A673 (cell line): Measurements from ENCODE around the gene DKK2. TPM values are rescaled to one million over a fixed set of nuclear protein-coding genes. Genes with fewer than 3 reads are reported as not detected.

Experiments used
- BruUV-seq: library from RNA; stranded (reverse); fragments of 400-500 nt; replicated peaks from 2 replicates; lab custom pipeline; 2021; lab: Mats Ljungman, UMichigan
- CTCF ChIA-PET: fragments of 300-600 bp; sonication (Branson Sonifier 250); formaldehyde crosslinking; loops from one replicate; lab custom pipeline; 2022; ENCODE audit warnings: antibody characterized with exemption; lab: Charles Lee
- POLR2A ChIA-PET: fragments of 300-600 bp; sonication (Branson Sonifier 250); formaldehyde crosslinking; loops from one replicate; lab custom pipeline; 2022; ENCODE audit warnings: antibody characterized with exemption; ENCODE audit not compliant: low non-redundant PET; lab: Charles Lee
- DNase-seq: peaks from one replicate; pipeline ENCODE4 v3.0.0-alpha.2; 2015; ENCODE audit warnings: low spot score
- H3K27ac ChIP-seq: fragments of 200-600 bp; sonication (generic); 2 replicates; pipeline ENCODE4 v1.5.1; 2016; ENCODE audit warnings: mixed run types, low read depth, mild to moderate bottlenecking, mixed read lengths, antibody characterized with exemption, low read length; ENCODE audit not compliant: poor library complexity, severe bottlenecking
- H3K27me3 ChIP-seq: fragments of 200-600 bp; sonication (generic); replicated peaks from 2 replicates; pipeline ENCODE4 v1.6.1; 2017; ENCODE audit warnings: mixed run types, low read depth, mild to moderate bottlenecking, mixed read lengths, antibody characterized with exemption, low read length; ENCODE audit not compliant: insufficient read depth, poor library complexity
- H3K36me3 ChIP-seq: fragments of 200-600 bp; sonication (generic); 2 replicates; pipeline ENCODE4 v1.6.1; 2016; ENCODE audit warnings: mixed run types, mild to moderate bottlenecking, mixed read lengths, antibody characterized with exemption, low read length; ENCODE audit not compliant: insufficient read depth, poor library complexity, severe bottlenecking
- H3K4me1 ChIP-seq: fragments of 200-600 bp; sonication (generic); 2 replicates; pipeline ENCODE4 v1.6.1; 2017; ENCODE audit warnings: mixed run types, mild to moderate bottlenecking, mixed read lengths, antibody characterized with exemption, low read length; ENCODE audit not compliant: insufficient read depth, poor library complexity, severe bottlenecking
- H3K4me3 ChIP-seq: fragments of 200-600 bp; sonication (generic); 2 replicates; pipeline ENCODE4 v1.5.1; 2016; ENCODE audit warnings: low read depth, mixed run types, mild to moderate bottlenecking, mixed read lengths, low read length; ENCODE audit not compliant: poor library complexity, severe bottlenecking
- H3K9me3 ChIP-seq: fragments of 200-600 bp; sonication (generic); 2 replicates; pipeline ENCODE4 v1.6.1; 2016; ENCODE audit warnings: mixed run types, low read depth, mild to moderate bottlenecking, mixed read lengths, antibody characterized with exemption, low read length; ENCODE audit not compliant: poor library complexity, severe bottlenecking
- CTCF ChIP-seq: fragments of 300-800, 200-600 bp; sonication (generic); conservative IDR thresholded peaks from 2 replicates; pipeline ENCODE4 v1.5.1; 2017; ENCODE audit warnings: low read depth, mild to moderate bottlenecking, antibody characterized with exemption, low read length, moderate library complexity, mixed read lengths
- EZH2 ChIP-seq: fragments of 200-600 bp; sonication (generic); IDR thresholded peaks from 2 replicates; pipeline ENCODE4 v1.6.1; 2017; ENCODE audit warnings: borderline replicate concordance, low read depth, mild to moderate bottlenecking, mixed read lengths, antibody characterized with exemption, low read length; ENCODE audit not compliant: poor library complexity, severe bottlenecking
- intact Hi-C: fragments of 100-400 bp; cut with micrococcal nuclease; formaldehyde crosslinking; loops from one replicate; pipeline ENCODE4 v1.10.0; 2022; ENCODE audit not compliant: unreplicated experiment
- total RNA-seq: library from RNA; stranded (reverse); gene quantifications from 2 replicates; pipeline ENCODE4 v1.2.3, GENCODE V29; 2021

The DKK2 gene
- total RNA-seq, 1 experiment from 2014 or later, result 99.3 TPM

- DNase-seq, result no peak
- Histone ChIP-seq H3K4me3 (no peak overlapping the region), H3K27ac (no peak overlapping the region), H3K27me3 (no peaks in the 10 kb centered on the region), H3K36me3 (no peaks in the 10 kb centered on the region), H3K9me3 (no peaks in the 10 kb centered on the region), H3K4me1 (no peaks in the 10 kb centered on the region)
- intact Hi-C loops, result no loop called here
- BruUV-seq, result no TSS peak
- ChIA-PET CTCF (no interaction called here), POLR2A (no interaction called here)
- no peak for TF ChIP-seq CTCF
- TF ChIP-seq EZH2, result no peak
Measured at GRCh38 chr4:106893903-106894302, 142.2 kb downstream of the DKK2 start.

DNA sequence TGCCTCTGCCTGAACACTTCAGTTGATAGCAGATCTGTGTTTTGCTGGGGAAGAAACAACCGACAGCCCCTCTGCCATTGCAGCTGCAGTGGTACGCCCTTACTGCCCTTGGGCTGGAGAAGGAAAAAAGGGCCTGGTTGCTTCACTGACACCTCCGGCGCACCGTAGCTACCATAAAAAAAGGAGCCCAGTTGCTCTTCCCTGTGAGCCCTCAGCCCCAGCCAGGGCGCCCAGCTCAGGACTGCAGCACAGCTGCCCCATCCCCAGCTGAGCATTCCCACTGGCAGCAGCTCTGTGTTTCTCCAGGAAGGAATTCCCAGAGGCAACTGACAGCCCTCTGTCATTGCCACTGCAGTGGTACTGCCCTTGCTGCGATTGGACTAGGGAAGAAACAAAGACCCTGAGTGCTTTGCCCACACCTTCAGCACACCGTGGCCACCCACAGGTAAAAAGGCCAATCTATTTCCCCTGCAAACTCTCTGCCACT, 142.7 kb downstream of the DKK2 start:
- no peak overlapping the region for H3K27ac ChIP-seq
- H3K4me1 ChIP-seq, result no peaks in the 10 kb centered on the region
- no peaks in the 10 kb centered on the region for H3K27me3 ChIP-seq
- H3K9me3 ChIP-seq, result no peaks in the 10 kb centered on the region
- BruUV-seq, result no TSS peak
- H3K36me3 ChIP-seq, result no peaks in the 10 kb centered on the region
- no peak overlapping the region for H3K4me3 ChIP-seq
- intact Hi-C loops, result no loop called here
- ChIA-PET POLR2A (no interaction called here), CTCF (interaction anchor here (0.7 kb wide), 1 partner anchor 628 kb away, joined by 3 read pairs; no protein-coding TSS in a partner anchor)
- no peak for DNase-seq
- TF ChIP-seq CTCF (no peak), EZH2 (no peak)

DNA sequence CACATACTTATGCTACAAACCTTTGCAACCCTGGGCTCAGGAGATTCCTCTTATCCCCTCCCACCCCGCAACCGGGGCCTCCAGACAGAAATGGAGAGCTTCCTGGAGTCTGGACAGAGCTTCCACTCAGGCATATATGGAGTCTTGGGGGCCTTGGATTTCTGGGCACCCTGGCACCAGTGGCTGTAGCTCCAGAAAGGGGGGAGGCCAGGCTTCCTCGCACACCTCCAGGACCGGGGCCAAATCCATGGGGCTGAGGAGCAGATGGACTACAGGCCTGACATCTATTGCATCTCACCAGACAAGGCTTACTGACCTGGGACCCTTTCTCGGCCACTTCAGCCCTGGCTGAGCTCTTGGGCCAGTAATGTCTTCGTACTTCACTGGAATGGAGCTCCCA, 143.3 kb downstream of the DKK2 start:
- CTCF ChIA-PET, result interaction anchor here (0.7 kb wide), 1 partner anchor 627 kb away, joined by 3 read pairs; no protein-coding TSS in a partner anchor
- Histone ChIP-seq H3K27me3 (no peaks in the 10 kb centered on the region), H3K4me3 (no peak overlapping the region), H3K27ac (no peak overlapping the region), H3K9me3 (no peaks in the 10 kb centered on the region), H3K4me1 (no peaks in the 10 kb centered on the region), H3K36me3 (no peaks in the 10 kb centered on the region)
- no peak for TF ChIP-seq CTCF
- TF ChIP-seq EZH2, result no peak
- POLR2A ChIA-PET, result no interaction called here
- BruUV-seq, result no TSS peak
- intact Hi-C loops, result no loop called here
- no peak for DNase-seq
